GM19372 (cell line): ENCODE results near the gene ST6GALNAC6.
"Not testable (repeated sequence)": the region's sequence is repeated elsewhere in the genome, so short reads cannot be mapped to it uniquely, and the experiment has no call there.

Experiments used
- ATAC-seq: cut with Tn5 transposase; IDR thresholded peaks from one replicate; pipeline ENCODE4 v1.9.1; 2021; ENCODE audit warnings: mild to moderate bottlenecking, low read depth, moderate library complexity; ENCODE audit not compliant: unreplicated experiment

ST6GALNAC6 gene

GRCh38 chr9:127838375-127839078 lies 60.9 kb downstream of the ST6GALNAC6 start:
- ATAC-seq: no peak

- no peak for ATAC-seq
Observed at GRCh38 chr9:127837346-127837745, 62.1 kb downstream of the ST6GALNAC6 start.

GRCh38 chr9:127836561-127836960 lies 62.8 kb downstream of the ST6GALNAC6 start:
- not testable (repeated sequence) for ATAC-seq

GRCh38 chr9:127835991-127836516 lies 63.3 kb downstream of the ST6GALNAC6 start:
- ATAC-seq: no peak
